PC-9 (cell line): ENCODE data around the gene IGSF6. TPM values are rescaled to one million over a fixed set of nuclear protein-coding genes. Genes with fewer than 3 reads are reported as not detected.

Experiments used
- BruUV-seq: library from RNA; stranded (reverse); fragments of 400-500 nt; replicated peaks from 2 replicates; lab custom pipeline; 2021; lab: Mats Ljungman, UMichigan
- CTCF ChIA-PET: fragments of 300-600 bp; sonication (Branson Sonifier 250); formaldehyde crosslinking; loops from one replicate; lab custom pipeline; 2022; ENCODE audit warnings: antibody characterized with exemption; lab: Charles Lee
- POLR2A ChIA-PET: fragments of 300-600 bp; sonication (Branson Sonifier 250); formaldehyde crosslinking; loops from one replicate; lab custom pipeline; 2022; ENCODE audit warnings: antibody characterized with exemption; ENCODE audit not compliant: unreplicated experiment; lab: Charles Lee
- DNase-seq, 2 experiments: peaks; one replicate each; pipeline versions ENCODE4 v3.0.0 to v3.0.0-alpha.2; 2015 to 2022; ENCODE audit warnings: mixed read lengths in 1 of 2
- H2AFZ ChIP-seq: fragments of 200-600 bp; sonication (generic); 2 replicates; pipeline ENCODE4 v1.8.1; 2017; ENCODE audit warnings: antibody characterized with exemption
- H3F3A ChIP-seq: fragments of 200-600 bp; sonication (generic); 2 replicates; pipeline ENCODE4 v1.8.1; 2017; ENCODE audit warnings: antibody characterized with exemption, mild to moderate bottlenecking, low read depth; ENCODE audit not compliant: insufficient read depth
- H3K27ac ChIP-seq: fragments of 200-600 bp; sonication (generic); 2 replicates; pipeline ENCODE4 v1.6.1; 2016; ENCODE audit warnings: mixed run types
- H3K27me3 ChIP-seq: fragments of 200-600 bp; sonication (generic); 2 replicates; pipeline ENCODE4 v1.6.1; 2016; ENCODE audit warnings: low read depth, mixed run types; ENCODE audit not compliant: insufficient read depth
- H3K36me3 ChIP-seq: fragments of 200-600 bp; sonication (generic); 2 replicates; pipeline ENCODE4 v1.6.1; 2016; ENCODE audit warnings: low read depth, mixed run types
- H3K4me1 ChIP-seq: fragments of 200-600 bp; sonication (generic); replicated peaks from 2 replicates; pipeline ENCODE4 v1.6.1; 2016; ENCODE audit warnings: mixed run types; ENCODE audit not compliant: insufficient read depth
- H3K4me2 ChIP-seq: fragments of 200-600 bp; sonication (generic); 2 replicates; pipeline ENCODE4 v1.6.1; 2017; ENCODE audit warnings: mixed run types
- H3K4me3 ChIP-seq: fragments of 200-600 bp; sonication (generic); 2 replicates; pipeline ENCODE4 v1.6.1; 2016; ENCODE audit warnings: mixed run types
- H3K79me2 ChIP-seq: fragments of 200-600 bp; sonication (generic); 2 replicates; pipeline ENCODE4 v1.6.1; 2017; ENCODE audit warnings: low read depth, mixed run types
- H3K9me2 ChIP-seq: fragments of 200-600 bp; sonication (generic); 2 replicates; pipeline ENCODE4 v1.8.1; 2017; ENCODE audit warnings: mild to moderate bottlenecking; ENCODE audit not compliant: insufficient read depth
- H3K9me3 ChIP-seq: fragments of 200-600 bp; sonication (generic); 2 replicates; pipeline ENCODE4 v1.8.1; 2016; ENCODE audit warnings: low read depth; ENCODE audit not compliant: insufficient read depth
- H4K20me1 ChIP-seq: fragments of 200-600 bp; sonication (generic); 2 replicates; pipeline ENCODE4 v1.8.1; 2017; ENCODE audit not compliant: insufficient read depth
- EZH2 ChIP-seq: fragments of 200-600 bp; sonication (generic); IDR thresholded peaks from 2 replicates; pipeline ENCODE4 v1.8.0; 2017; ENCODE audit warnings: antibody characterized with exemption, low read depth
- intact Hi-C: fragments of 100-400 bp; cut with micrococcal nuclease; formaldehyde crosslinking; loops from one replicate; pipeline ENCODE4 v1.10.0; 2022; ENCODE audit not compliant: unreplicated experiment
- total RNA-seq: library from RNA; stranded (reverse); gene quantifications from 2 replicates; pipeline ENCODE4 v1.2.3, GENCODE V29; 2021
- TF ChIP-seq, protein P1 (sequence below): fragments of 200-600 bp; sonication (generic); conservative IDR thresholded peaks from 2 replicates; pipeline ENCODE4 v1.6.1; 2017; ENCODE audit warnings: mixed run types, antibody characterized with exemption, mild to moderate bottlenecking, moderate library complexity

The IGSF6 gene
- total RNA-seq, 1 experiment from 2014 or later = not detected

GRCh38 chr16:21642861-21643260, 9.5 kb downstream of the IGSF6 start:
- intact Hi-C loops = loop anchor here (5.0 kb wide), 1 partner anchor 1419 kb away; no protein-coding TSS in a partner anchor
- ChIA-PET CTCF (interaction anchor here (0.6 kb wide), 1 partner anchor 58 kb away, joined by 8 read pairs; no protein-coding TSS in a partner anchor), POLR2A (interaction anchor here (0.6 kb wide), 1 partner anchor 35 kb away, joined by 4 read pairs; no protein-coding TSS in a partner anchor)
- Histone ChIP-seq H3K36me3 (peaks cover 12% of the 10 kb centered on the region; the same call in 1 of the 2 replicates), H3K27me3 (no peaks in the 10 kb centered on the region), H3K27ac (no peak overlapping the region), H3K4me2 (no peak overlapping the region), H3F3A (peaks cover 36% of the 10 kb centered on the region), H3K9me2 (no peaks in the 10 kb centered on the region), H3K4me1 (peaks cover 28% of the 10 kb centered on the region), H3K79me2 (peaks cover 66% of the 10 kb centered on the region), H3K4me3 (no peak overlapping the region), H4K20me1 (peaks cover 4% of the 10 kb centered on the region; the same call in 1 of the 2 replicates), H2AFZ (no peak overlapping the region), H3K9me3 (no peaks in the 10 kb centered on the region)
- TF ChIP-seq EZH2 = no peak
- TF ChIP-seq, protein P1, sequence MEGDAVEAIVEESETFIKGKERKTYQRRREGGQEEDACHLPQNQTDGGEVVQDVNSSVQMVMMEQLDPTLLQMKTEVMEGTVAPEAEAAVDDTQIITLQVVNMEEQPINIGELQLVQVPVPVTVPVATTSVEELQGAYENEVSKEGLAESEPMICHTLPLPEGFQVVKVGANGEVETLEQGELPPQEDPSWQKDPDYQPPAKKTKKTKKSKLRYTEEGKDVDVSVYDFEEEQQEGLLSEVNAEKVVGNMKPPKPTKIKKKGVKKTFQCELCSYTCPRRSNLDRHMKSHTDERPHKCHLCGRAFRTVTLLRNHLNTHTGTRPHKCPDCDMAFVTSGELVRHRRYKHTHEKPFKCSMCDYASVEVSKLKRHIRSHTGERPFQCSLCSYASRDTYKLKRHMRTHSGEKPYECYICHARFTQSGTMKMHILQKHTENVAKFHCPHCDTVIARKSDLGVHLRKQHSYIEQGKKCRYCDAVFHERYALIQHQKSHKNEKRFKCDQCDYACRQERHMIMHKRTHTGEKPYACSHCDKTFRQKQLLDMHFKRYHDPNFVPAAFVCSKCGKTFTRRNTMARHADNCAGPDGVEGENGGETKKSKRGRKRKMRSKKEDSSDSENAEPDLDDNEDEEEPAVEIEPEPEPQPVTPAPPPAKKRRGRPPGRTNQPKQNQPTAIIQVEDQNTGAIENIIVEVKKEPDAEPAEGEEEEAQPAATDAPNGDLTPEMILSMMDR = no peak
- DNase-seq = no peak
- no TSS peak for BruUV-seq

GRCh38 chr16:21641916-21642315, 10.5 kb downstream of the IGSF6 start:
- no TSS peak for BruUV-seq
- Histone ChIP-seq H3K4me1 (peaks cover 31% of the 10 kb centered on the region), H3K36me3 (peaks cover 8% of the 10 kb centered on the region; the same call in 1 of the 2 replicates), H3K27me3 (no peaks in the 10 kb centered on the region), H3K9me3 (no peaks in the 10 kb centered on the region), H3K4me3 (no peak overlapping the region), H2AFZ (no peak overlapping the region), H3K9me2 (no peaks in the 10 kb centered on the region), H3K79me2 (peaks cover 66% of the 10 kb centered on the region), H3K27ac (no peak overlapping the region), H3F3A (peaks cover 39% of the 10 kb centered on the region), H4K20me1 (peaks cover 4% of the 10 kb centered on the region; the same call in 1 of the 2 replicates), H3K4me2 (no peak overlapping the region)
- POLR2A ChIA-PET = no interaction called here
- TF ChIP-seq EZH2 = no peak
- TF ChIP-seq, protein P1 = no peak
- CTCF ChIA-PET = interaction anchor here (0.6 kb wide), 1 partner anchor 123 kb away, joined by 3 read pairs; no protein-coding TSS in a partner anchor
- no peak for DNase-seq
- intact Hi-C loops = loop anchor here (5.0 kb wide), 1 partner anchor 1420 kb away; no protein-coding TSS in a partner anchor

- no peaks in the 10 kb centered on the region for H3K9me3 ChIP-seq
- ChIA-PET CTCF (interaction anchor here (0.6 kb wide), 1 partner anchor 49 kb away, joined by 3 read pairs; no protein-coding TSS in a partner anchor), POLR2A (no interaction called here)
- no TSS peak for BruUV-seq
- no peak for TF ChIP-seq EZH2
- TF ChIP-seq, protein P1 = no peak
- no peak overlapping the region for H3K4me3 ChIP-seq
- H2AFZ ChIP-seq = no peak overlapping the region
- H3K79me2 ChIP-seq = peaks cover 66% of the 10 kb centered on the region
- H3F3A ChIP-seq = peaks cover 45% of the 10 kb centered on the region
- intact Hi-C loops = loop anchor here (5.0 kb wide), 1 partner anchor 42 kb away; the partner anchor contains the start of gene METTL9
- no peaks in the 10 kb centered on the region; the same call in 1 of the 2 replicates for H3K36me3 ChIP-seq
- H3K4me1 ChIP-seq = peaks cover 44% of the 10 kb centered on the region
- H3K27me3 ChIP-seq = no peaks in the 10 kb centered on the region
- DNase-seq = no peak
- H3K9me2 ChIP-seq = no peaks in the 10 kb centered on the region
- H3K27ac ChIP-seq = peak overlapping the region; percentile 75
- no peaks in the 10 kb centered on the region for H4K20me1 ChIP-seq
- peak overlapping the region; percentile 53 for H3K4me2 ChIP-seq
Measured at GRCh38 chr16:21639493-21639892, 12.9 kb downstream of the IGSF6 start.
